Activated CD8-positive, alpha-beta T cell treated with anti-CD3 and anti-CD28 coated beads, Interleukin-2, amount 10 ng/mL, durations not matched to agents 7 days and 5 days (primary cell): Measurements from ENCODE around the gene ALK. TPM values are rescaled to one million over a fixed set of nuclear protein-coding genes. Genes with fewer than 3 reads are reported as not detected.
"Not testable (repeated sequence)": the region's sequence is repeated elsewhere in the genome, so short reads cannot be mapped to it uniquely, and the experiment has no call there.

ENCODE experiments used
- ATAC-seq: fragments of 150-1000 bp; cut with Tn5 transposase; one replicate; pipeline ENCODE4 v1.10.0; 2021; ENCODE audit warnings: moderate library complexity
- CTCF ChIA-PET: fragments of 350-600 bp; sonication (Branson Sonifier 250); formaldehyde crosslinking; loops from one replicate; lab custom pipeline; 2021; ENCODE audit warnings: antibody characterized with exemption; lab: Charles Lee
- POLR2A ChIA-PET: fragments of 350-600 bp; sonication (Branson Sonifier 250); formaldehyde crosslinking; loops from one replicate; lab custom pipeline; 2021; ENCODE audit warnings: antibody characterized with exemption; lab: Charles Lee
- DNase-seq: peaks from one replicate; pipeline ENCODE4 v3.0.0-alpha.2; 2020
- H3K27ac Mint-ChIP-seq: one replicate; pipeline ENCODE4 v1.8.0; 2021; ENCODE audit warnings: mild to moderate bottlenecking, mixed read lengths
- H3K27me3 Mint-ChIP-seq: one replicate; pipeline ENCODE4 v1.8.0; 2021; ENCODE audit warnings: low read depth, mixed read lengths
- H3K36me3 Mint-ChIP-seq: one replicate; pipeline ENCODE4 v1.8.0; 2021; ENCODE audit warnings: low read depth, mixed read lengths
- H3K4me1 Mint-ChIP-seq: one replicate; pipeline ENCODE4 v1.8.0; 2021; ENCODE audit warnings: low read depth, mixed read lengths
- H3K4me3 Mint-ChIP-seq: one replicate; pipeline ENCODE4 v1.8.0; 2021; ENCODE audit warnings: mild to moderate bottlenecking, mixed read lengths
- H3K9me3 Mint-ChIP-seq: one replicate; pipeline ENCODE4 v1.8.0; 2022; ENCODE audit warnings: mixed read lengths; ENCODE audit not compliant: insufficient read depth
- total RNA-seq, 2 experiments: library from RNA; stranded (reverse); gene quantifications; one replicate each; pipeline ENCODE4 v1.2.3, GENCODE V29; 2021

The ALK gene
- total RNA-seq, 2 experiments from 2014 or later = not detected

DNA sequence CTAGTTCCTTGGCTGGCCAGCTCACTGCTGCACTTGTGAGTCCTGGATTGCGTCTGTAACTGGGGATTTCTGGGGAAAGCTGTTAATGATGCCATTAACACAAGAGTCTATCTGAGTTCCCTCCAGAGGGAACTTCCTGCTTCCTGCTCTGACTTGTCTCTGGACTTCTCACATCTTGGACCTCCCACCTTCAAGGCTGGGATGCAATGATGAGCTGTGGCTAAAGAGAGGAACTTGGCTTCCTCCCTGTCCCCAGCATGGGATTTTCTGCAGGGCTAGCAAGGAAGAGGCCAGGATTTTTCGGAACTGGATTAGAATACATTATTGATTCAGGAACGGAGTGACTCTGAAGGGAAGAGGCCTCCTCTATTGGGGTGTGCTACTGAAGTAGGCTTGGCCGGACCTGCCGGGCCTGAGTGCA lies 650.7 kb downstream of the ALK start:
- Mint-ChIP-seq H3K36me3 (no peaks in the 10 kb centered on the region), H3K4me3 (no peak overlapping the region), H3K9me3 (no peaks in the 10 kb centered on the region), H3K27me3 (peaks cover 8% of the 10 kb centered on the region), H3K4me1 (no peaks in the 10 kb centered on the region), H3K27ac (no peak overlapping the region)
- no peak for ATAC-seq
- POLR2A ChIA-PET = no interaction called here
- CTCF ChIA-PET = no interaction called here
- DNase-seq = no peak

DNA sequence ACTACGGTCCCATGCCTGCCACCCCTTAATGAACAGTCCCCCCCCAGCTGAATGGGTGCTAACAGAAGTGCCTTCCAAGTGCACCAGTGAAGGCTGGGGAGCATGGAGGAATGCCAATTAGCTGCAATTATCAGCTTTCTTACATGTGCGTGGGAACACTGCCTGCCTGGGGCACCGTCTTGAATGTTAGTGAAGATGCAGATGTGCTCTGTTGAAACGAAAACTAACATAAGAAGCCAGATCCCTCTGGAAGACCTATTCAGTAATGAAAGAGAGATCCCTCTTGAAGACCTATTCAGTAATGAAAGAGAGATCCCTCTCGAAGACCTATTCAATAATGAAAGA lies 651.6 kb downstream of the ALK start:
- no peaks in the 10 kb centered on the region for H3K9me3 Mint-ChIP-seq
- no peak for DNase-seq
- H3K4me3 Mint-ChIP-seq = no peak overlapping the region
- ChIA-PET CTCF (no interaction called here), POLR2A (no interaction called here)
- H3K36me3 Mint-ChIP-seq = no peaks in the 10 kb centered on the region
- no peak overlapping the region for H3K27ac Mint-ChIP-seq
- no peaks in the 10 kb centered on the region for H3K4me1 Mint-ChIP-seq
- peaks cover 8% of the 10 kb centered on the region for H3K27me3 Mint-ChIP-seq
- ATAC-seq = no peak

GRCh38 chr2:29269095-29269764 lies 652.2 kb downstream of the ALK start:
- H3K36me3 Mint-ChIP-seq = no peaks in the 10 kb centered on the region
- ChIA-PET POLR2A (no interaction called here), CTCF (no interaction called here)
- H3K27me3 Mint-ChIP-seq = peaks cover 8% of the 10 kb centered on the region
- DNase-seq (no peak), ATAC-seq (no peak)
- no peak overlapping the region for H3K27ac Mint-ChIP-seq
- no peak overlapping the region for H3K4me3 Mint-ChIP-seq
- no peaks in the 10 kb centered on the region for H3K4me1 Mint-ChIP-seq
- no peaks in the 10 kb centered on the region for H3K9me3 Mint-ChIP-seq

DNA sequence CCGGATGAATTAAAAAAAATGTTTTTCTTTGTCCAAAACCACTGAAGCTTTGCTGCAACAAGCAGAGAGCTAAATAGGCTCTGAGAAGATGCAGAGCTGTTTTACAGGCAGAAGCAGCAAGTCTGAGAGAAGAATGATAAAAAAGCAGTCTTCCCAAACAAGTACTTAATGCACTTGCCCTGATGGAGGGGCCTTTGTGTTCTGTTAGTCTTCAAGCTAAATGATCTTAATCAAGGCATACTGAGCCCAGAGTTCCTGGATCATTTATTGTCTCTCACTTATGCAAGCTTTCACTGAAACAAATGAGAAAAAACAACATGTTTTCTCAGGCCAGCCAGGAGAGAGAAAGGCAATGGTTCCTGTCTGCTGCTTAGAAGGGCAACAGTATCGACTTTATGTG lies 653.7 kb downstream of the ALK start:
- Mint-ChIP-seq H3K36me3 (no peaks in the 10 kb centered on the region), H3K27ac (no peak overlapping the region), H3K9me3 (no peaks in the 10 kb centered on the region), H3K4me3 (no peak overlapping the region), H3K27me3 (peaks cover 4% of the 10 kb centered on the region), H3K4me1 (no peaks in the 10 kb centered on the region)
- no peak for DNase-seq
- ChIA-PET POLR2A (no interaction called here), CTCF (no interaction called here)
- no peak for ATAC-seq

- no peak for ATAC-seq
- Mint-ChIP-seq H3K4me3 (no peak overlapping the region), H3K27ac (no peak overlapping the region), H3K9me3 (no peaks in the 10 kb centered on the region), H3K4me1 (no peaks in the 10 kb centered on the region), H3K36me3 (no peaks in the 10 kb centered on the region), H3K27me3 (peaks cover 13% of the 10 kb centered on the region)
- ChIA-PET CTCF (no interaction called here), POLR2A (no interaction called here)
- DNase-seq = no peak
These were observed 657.5 kb downstream of the ALK start for GRCh38 chr2:29263886-29264285.

DNA sequence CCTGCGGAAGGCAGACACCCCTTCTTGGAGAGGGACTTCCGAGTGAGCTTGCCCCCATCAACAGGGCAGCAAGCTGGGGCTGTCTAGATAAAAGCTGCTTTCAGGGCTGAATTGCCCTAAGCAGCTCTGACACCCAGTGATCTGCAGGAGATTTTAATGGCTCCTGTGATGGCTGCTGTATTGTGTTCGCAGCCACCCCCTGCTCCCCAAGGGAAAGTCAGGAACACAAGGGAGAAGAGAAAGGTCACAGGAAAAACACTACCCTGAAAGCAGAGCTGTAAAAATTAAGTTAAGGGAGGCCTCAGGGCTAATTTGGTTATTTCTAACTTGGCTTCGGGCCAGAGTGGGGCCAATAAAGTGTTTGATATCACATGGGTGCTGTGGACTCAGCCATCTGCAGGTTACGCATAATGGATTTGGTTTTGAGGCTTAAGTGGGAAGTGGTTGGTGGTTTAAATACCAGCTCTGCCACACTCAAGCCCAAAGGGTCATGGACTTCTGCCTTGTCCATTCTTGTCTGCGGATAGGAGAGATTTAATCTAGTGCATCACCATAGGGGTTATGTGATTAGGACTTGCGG lies 658.6 kb downstream of the ALK start:
- Mint-ChIP-seq H3K27me3 (peaks cover 19% of the 10 kb centered on the region), H3K9me3 (no peaks in the 10 kb centered on the region)
- DNase-seq = no peak

DNA sequence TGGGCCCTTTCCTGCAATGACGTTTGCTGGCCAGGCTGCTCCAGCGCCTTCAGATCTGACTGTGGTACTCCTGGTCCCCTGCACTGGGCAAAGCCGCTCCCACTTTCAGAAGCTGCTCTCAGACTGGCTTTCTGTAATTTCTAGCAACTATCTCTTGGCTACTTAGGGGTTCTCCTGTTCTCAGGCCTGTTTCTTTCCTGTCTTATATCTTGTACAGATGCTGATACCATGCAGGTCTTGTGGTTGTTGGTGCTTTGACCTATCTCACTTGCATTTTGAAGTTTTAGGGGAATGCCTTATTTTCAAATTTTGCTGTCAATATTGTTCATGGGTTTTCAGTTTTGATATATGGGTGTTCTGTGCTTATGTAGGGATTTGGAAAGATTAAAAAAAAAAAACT lies 660.4 kb downstream of the ALK start:
- H3K27ac Mint-ChIP-seq = no peak overlapping the region
- peaks cover 25% of the 10 kb centered on the region for H3K27me3 Mint-ChIP-seq
- H3K4me1 Mint-ChIP-seq = no peaks in the 10 kb centered on the region
- no peak overlapping the region for H3K4me3 Mint-ChIP-seq
- ATAC-seq (no peak), DNase-seq (no peak)
- no peaks in the 10 kb centered on the region for H3K36me3 Mint-ChIP-seq
- ChIA-PET POLR2A (no interaction called here), CTCF (no interaction called here)
- no peaks in the 10 kb centered on the region for H3K9me3 Mint-ChIP-seq

More for the DNA sequence above, 658.6 kb downstream of the ALK start:
- ChIA-PET CTCF (no interaction called here), POLR2A (no interaction called here)
- H3K27ac Mint-ChIP-seq = no peak overlapping the region
- ATAC-seq = no peak
- H3K4me1 Mint-ChIP-seq = no peaks in the 10 kb centered on the region
- H3K4me3 Mint-ChIP-seq = no peak overlapping the region
- no peaks in the 10 kb centered on the region for H3K36me3 Mint-ChIP-seq

GRCh38 chr2:29260142-29260772 lies 661.1 kb downstream of the ALK start:
- H3K27me3 Mint-ChIP-seq = peaks cover 25% of the 10 kb centered on the region
- POLR2A ChIA-PET = no interaction called here

DNA sequence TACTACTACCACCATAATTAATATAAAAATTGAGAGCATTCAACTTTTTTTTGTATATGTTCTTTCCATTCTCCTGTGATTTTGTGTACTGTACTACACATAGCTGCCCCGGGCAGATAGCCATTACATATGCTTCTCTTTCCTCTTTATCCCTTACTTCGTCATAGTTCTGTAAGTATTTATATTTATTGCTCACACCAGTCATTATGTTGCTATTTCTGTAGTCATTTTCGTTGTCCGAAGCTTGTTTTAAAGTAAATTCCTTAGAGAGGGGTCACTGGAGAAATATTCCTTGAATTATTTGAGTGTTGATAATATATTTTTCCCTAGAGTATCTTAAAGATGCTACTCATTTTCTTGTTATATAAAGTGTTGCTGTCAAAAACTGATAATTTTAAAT lies 662.2 kb downstream of the ALK start:
- ChIA-PET CTCF (no interaction called here), POLR2A (no interaction called here)
- DNase-seq = no peak
- ATAC-seq = no peak
- peaks cover 28% of the 10 kb centered on the region for H3K27me3 Mint-ChIP-seq
- no peak overlapping the region for H3K4me3 Mint-ChIP-seq
- H3K27ac Mint-ChIP-seq = no peak overlapping the region
- H3K9me3 Mint-ChIP-seq = no peaks in the 10 kb centered on the region
- H3K4me1 Mint-ChIP-seq = no peaks in the 10 kb centered on the region
- no peaks in the 10 kb centered on the region for H3K36me3 Mint-ChIP-seq

More at GRCh38 chr2:29260142-29260772, 661.1 kb downstream of the ALK start:
- CTCF ChIA-PET = no interaction called here
- Mint-ChIP-seq H3K9me3 (no peaks in the 10 kb centered on the region), H3K36me3 (no peaks in the 10 kb centered on the region), H3K27ac (no peak overlapping the region), H3K4me3 (no peak overlapping the region), H3K4me1 (no peaks in the 10 kb centered on the region)
- DNase-seq (no peak), ATAC-seq (no peak)

DNA sequence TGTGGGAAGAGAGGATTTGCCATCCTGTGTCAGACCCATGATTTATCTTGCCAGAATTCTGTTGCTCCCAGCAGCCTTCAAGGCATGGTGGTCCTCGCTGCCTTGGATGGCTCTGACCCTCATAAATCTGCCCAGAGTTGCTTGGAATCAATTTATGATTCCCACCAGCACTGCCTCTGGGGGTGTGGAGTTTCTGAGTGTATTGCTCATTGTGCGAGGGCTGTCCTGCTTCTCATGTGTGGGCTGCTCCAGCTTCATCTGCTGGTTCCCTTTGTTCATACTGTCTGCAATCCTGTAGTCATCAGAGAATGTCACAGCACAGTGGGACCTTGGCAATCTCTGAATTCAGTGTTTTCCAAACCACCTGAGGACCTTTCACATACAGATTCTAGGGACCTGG lies 666.4 kb downstream of the ALK start:
- H3K27ac Mint-ChIP-seq = no peak overlapping the region
- POLR2A ChIA-PET = no interaction called here
- CTCF ChIA-PET = no interaction called here
- H3K4me1 Mint-ChIP-seq = no peaks in the 10 kb centered on the region
- H3K27me3 Mint-ChIP-seq = peaks cover 20% of the 10 kb centered on the region
- no peak overlapping the region for H3K4me3 Mint-ChIP-seq
- H3K36me3 Mint-ChIP-seq = no peaks in the 10 kb centered on the region
- ATAC-seq (no peak), DNase-seq (no peak)
- no peaks in the 10 kb centered on the region for H3K9me3 Mint-ChIP-seq

DNA sequence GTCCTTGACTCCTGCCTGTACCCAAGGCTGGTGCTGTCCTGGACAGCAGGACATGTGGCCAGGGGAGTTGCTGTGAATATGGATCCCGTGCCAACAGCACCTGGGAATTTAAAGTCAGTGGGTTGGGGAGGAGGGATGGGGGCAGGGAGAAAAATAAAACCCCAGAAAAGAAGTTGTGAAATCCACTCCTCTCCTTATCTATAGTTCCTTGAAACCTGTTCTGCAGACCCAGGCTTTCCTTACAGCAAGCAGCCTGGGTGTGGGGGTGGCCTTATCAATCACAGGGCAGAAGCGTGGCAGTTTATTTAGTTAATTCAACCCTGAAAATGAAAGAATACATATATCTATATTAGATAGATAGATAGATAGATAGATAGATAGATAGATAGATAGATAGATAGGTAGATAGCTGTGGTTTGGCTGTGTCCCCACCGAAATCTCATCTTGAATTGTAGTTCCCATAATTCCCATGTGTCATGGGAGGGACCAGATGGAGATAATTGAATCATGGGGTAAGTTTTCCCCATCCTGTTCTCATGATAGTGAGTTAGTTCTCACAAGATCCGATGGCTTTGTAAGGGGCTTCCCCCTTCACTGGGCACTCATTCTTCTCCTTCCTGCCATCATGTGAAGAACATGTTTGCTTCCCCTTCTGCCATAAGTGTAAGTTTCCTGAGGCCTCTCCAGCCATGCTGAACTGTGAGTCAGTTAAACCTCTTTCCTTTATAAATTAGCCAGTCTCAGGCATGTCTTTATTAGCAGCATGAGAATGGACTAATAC lies 667.7 kb downstream of the ALK start:
- H3K4me1 Mint-ChIP-seq, CTCF ChIA-PET, H3K27ac Mint-ChIP-seq, H3K4me3 Mint-ChIP-seq, H3K9me3 Mint-ChIP-seq, H3K36me3 Mint-ChIP-seq, DNase-seq, ATAC-seq, POLR2A ChIA-PET: not testable (repeated sequence)
- H3K27me3 Mint-ChIP-seq = peaks cover 17% of the 10 kb centered on the region

- H3K9me3 Mint-ChIP-seq = no peaks in the 10 kb centered on the region
These were observed 668.4 kb downstream of the ALK start for GRCh38 chr2:29253026-29253425.

More at GRCh38 chr2:29253026-29253425, 668.4 kb downstream of the ALK start:
- Mint-ChIP-seq H3K27ac (no peak overlapping the region), H3K36me3 (no peaks in the 10 kb centered on the region), H3K4me3 (no peak overlapping the region), H3K4me1 (no peaks in the 10 kb centered on the region), H3K27me3 (peaks cover 14% of the 10 kb centered on the region)
- ChIA-PET CTCF (no interaction called here), POLR2A (no interaction called here)
- DNase-seq (no peak), ATAC-seq (no peak)
